H9 (cell line): ENCODE results near the gene RPL12. TPM values are rescaled to one million over a fixed set of nuclear protein-coding genes. Genes with fewer than 3 reads are reported as not detected.
A peak's percentile ranks its signal among the peaks of the same experiment; 100 is the strongest.

Source experiments
- DNase-seq: peaks from one replicate; pipeline ENCODE4 v3.0.0-alpha.2; 2017
- H2AFZ ChIP-seq: one replicate; pipeline ENCODE4 v1.6.1; 2013; ENCODE audit warnings: mild to moderate bottlenecking, low read length, control low read depth, moderate library complexity
- H2AK5ac ChIP-seq: 2 replicates; pipeline ENCODE4 v1.6.1; 2013; ENCODE audit warnings: low read length, control low read depth, mixed read lengths; ENCODE audit not compliant: insufficient read length
- H2BK120ac ChIP-seq: one replicate; pipeline ENCODE4 v1.6.1; 2013; ENCODE audit warnings: low read depth, mild to moderate bottlenecking, low read length, control low read depth, inconsistent platforms; ENCODE audit not compliant: poor library complexity, severe bottlenecking
- H2BK12ac ChIP-seq: 2 replicates; pipeline ENCODE4 v1.6.1; 2013; ENCODE audit warnings: low read length, control low read depth, mixed read lengths, low read depth; ENCODE audit not compliant: insufficient read length
- H2BK15ac ChIP-seq: 2 replicates; pipeline ENCODE4 v1.6.1; 2013; ENCODE audit warnings: low read depth, low read length, control low read depth
- H2BK20ac ChIP-seq: one replicate; pipeline ENCODE4 v1.6.1; 2013; ENCODE audit warnings: low read depth, mild to moderate bottlenecking, low read length, control low read depth, inconsistent platforms; ENCODE audit not compliant: poor library complexity, severe bottlenecking
- H2BK5ac ChIP-seq: 2 replicates; pipeline ENCODE4 v1.6.1; 2013; ENCODE audit warnings: low read length, control low read depth, mixed read lengths; ENCODE audit not compliant: insufficient read length
- H3K14ac ChIP-seq: 2 replicates; pipeline ENCODE4 v1.6.1; 2013; ENCODE audit warnings: low read length, control low read depth; ENCODE audit not compliant: insufficient read depth
- H3K18ac ChIP-seq: 2 replicates; pipeline ENCODE4 v1.6.1; 2013; ENCODE audit warnings: low read depth, mild to moderate bottlenecking, mixed read lengths, low read length, control low read depth; ENCODE audit not compliant: insufficient read length
- H3K23ac ChIP-seq: 2 replicates; pipeline ENCODE4 v1.6.1; 2013; ENCODE audit warnings: low read length, control low read depth, mixed read lengths, low read depth; ENCODE audit not compliant: insufficient read length
- H3K23me2 ChIP-seq: 2 replicates; pipeline ENCODE4 v1.6.1; 2013; ENCODE audit warnings: low read depth, mild to moderate bottlenecking, mixed read lengths, low read length, control low read depth; ENCODE audit not compliant: insufficient read length, poor library complexity, severe bottlenecking
- H3K27ac ChIP-seq: 2 replicates; pipeline ENCODE4 v1.5.1; 2013; ENCODE audit warnings: low read length, control low read depth, mixed read lengths, low read depth; ENCODE audit not compliant: insufficient read length
- H3K27me3 ChIP-seq: 2 replicates; pipeline ENCODE4 v1.6.1; 2013; ENCODE audit warnings: low read length, control low read depth, inconsistent platforms; ENCODE audit not compliant: insufficient read depth
- H3K4ac ChIP-seq: 2 replicates; pipeline ENCODE4 v1.6.1; 2013; ENCODE audit warnings: low read depth, mild to moderate bottlenecking, control low read depth, inconsistent platforms, low read length, moderate library complexity
- H3K4me1 ChIP-seq: 2 replicates; pipeline ENCODE4 v1.6.1; 2013; ENCODE audit warnings: low read length, control low read depth, inconsistent platforms; ENCODE audit not compliant: insufficient read depth
- H3K4me2 ChIP-seq: 2 replicates; pipeline ENCODE4 v1.6.1; 2013; ENCODE audit warnings: low read length, control low read depth, mixed read lengths; ENCODE audit not compliant: insufficient read length, insufficient read depth
- H3K56ac ChIP-seq: 2 replicates; pipeline ENCODE4 v1.6.1; 2013; ENCODE audit warnings: low read depth, mild to moderate bottlenecking, mixed read lengths, low read length, control low read depth; ENCODE audit not compliant: insufficient read length
- H3K79me1 ChIP-seq: 2 replicates; pipeline ENCODE4 v1.6.1; 2013; ENCODE audit warnings: low read depth, mild to moderate bottlenecking, moderate library complexity, low read length, control low read depth, inconsistent platforms; ENCODE audit not compliant: insufficient read depth, poor library complexity, severe bottlenecking
- H3K79me2 ChIP-seq: 2 replicates; pipeline ENCODE4 v1.6.1; 2013; ENCODE audit warnings: low read length, control low read depth, inconsistent platforms; ENCODE audit not compliant: insufficient read depth
- H3K9ac ChIP-seq: 2 replicates; pipeline ENCODE4 v1.6.1; 2013; ENCODE audit warnings: low read length, control low read depth, mixed read lengths; ENCODE audit not compliant: insufficient read length; ENCODE audit errors: extremely low read depth
- H3K9me3 ChIP-seq: one replicate; pipeline ENCODE4 v1.6.1; 2013; ENCODE audit warnings: low read depth, low read length, inconsistent platforms; ENCODE audit not compliant: control insufficient read depth
- H3T11ph ChIP-seq: one replicate; pipeline ENCODE4 v1.6.1; 2013; ENCODE audit warnings: mild to moderate bottlenecking, low read length, control low read depth, inconsistent platforms
- H4K20me1 ChIP-seq: one replicate; pipeline ENCODE4 v1.6.1; 2013; ENCODE audit not compliant: control insufficient read depth, insufficient read length, insufficient read depth
- H4K5ac ChIP-seq: 2 replicates; pipeline ENCODE4 v1.6.1; 2013; ENCODE audit warnings: low read depth, mild to moderate bottlenecking, mixed read lengths, low read length, control low read depth; ENCODE audit not compliant: insufficient read length
- H4K8ac ChIP-seq: replicated peaks from 2 replicates; pipeline ENCODE4 v1.6.1; 2013; ENCODE audit warnings: low read length, control low read depth, mixed read lengths, low read depth; ENCODE audit not compliant: insufficient read length
- H4K91ac ChIP-seq: 2 replicates; pipeline ENCODE4 v1.6.1; 2013; ENCODE audit warnings: low read depth, mild to moderate bottlenecking, moderate library complexity, mixed read lengths, low read length, control low read depth; ENCODE audit not compliant: insufficient read length
- H3K27ac Mint-ChIP-seq, 3 experiments: 2 replicates in 2 of 3; 3 replicates in 1 of 3; pipeline ENCODE4 v1.8.0; 2020 to 2021; ENCODE audit warnings: mixed read lengths in 3 of 3, mild to moderate bottlenecking in 1 of 3, moderate library complexity in 1 of 3
- H3K27me3 Mint-ChIP-seq: 2 replicates; pipeline ENCODE4 v1.8.0; 2021; ENCODE audit warnings: low read depth, mild to moderate bottlenecking, moderate library complexity, mixed read lengths
- H3K36me3 Mint-ChIP-seq, 3 experiments: 2 replicates in 2 of 3; 3 replicates in 1 of 3; pipeline ENCODE4 v1.8.0; 2020 to 2021; ENCODE audit warnings: low read depth in 3 of 3, mixed read lengths in 3 of 3; ENCODE audit not compliant: insufficient read depth in 1 of 3
- H3K4me1 Mint-ChIP-seq, 2 experiments: 2 replicates each; pipeline ENCODE4 v1.8.0; 2020; ENCODE audit warnings: mixed read lengths in 2 of 2
- H3K4me3 Mint-ChIP-seq, 2 experiments: 2 replicates in 1 of 2; 3 replicates in 1 of 2; pipeline ENCODE4 v1.8.0; 2020 to 2021; ENCODE audit warnings: mild to moderate bottlenecking in 2 of 2, mixed read lengths in 2 of 2, moderate library complexity in 1 of 2
- H3K9me3 Mint-ChIP-seq, 2 experiments: 2 replicates in 1 of 2; 3 replicates in 1 of 2; pipeline ENCODE4 v1.8.0; 2020; ENCODE audit warnings: mild to moderate bottlenecking in 2 of 2, mixed read lengths in 2 of 2, moderate library complexity in 1 of 2
- CTCF ChIP-seq: fragments of 200-600 bp; sonication (generic); conservative IDR thresholded peaks from 3 replicates; pipeline ENCODE4 v1.8.0; 2021; ENCODE audit warnings: antibody characterized with exemption, mild to moderate bottlenecking
- WGBS: extraction: QIAGEN DNeasy Blood & Tissue Kit; methylation state at CpG from one replicate; pipeline ENCODE4 v1.1.7; 2013; ENCODE audit warnings: missing lambda C conversion rate, low lambda C conversion rate, mixed read lengths; ENCODE audit not compliant: insufficient read length; ENCODE audit errors: extremely low coverage; 5-methylcytosine and 5-hydroxymethylcytosine counted together
- total RNA-seq: library from RNA; stranded (reverse); gene quantifications from 2 replicates; pipeline ENCODE4 v1.2.1, GENCODE V29; 2021

The RPL12 gene
- total RNA-seq, 1 experiment from 2014 or later = 1,710 TPM

GRCh38 chr9:127426756-127427155 is 24.4 kb downstream of the RPL12 start:
- no peak overlapping the region for H3K18ac ChIP-seq
- no peak overlapping the region for H3K23ac ChIP-seq
- H3K4ac ChIP-seq = no peak overlapping the region
- H4K8ac ChIP-seq = no peak overlapping the region
- no peaks in the 10 kb centered on the region for H3K9me3 ChIP-seq
- no peak overlapping the region for H3K56ac ChIP-seq
- H3K79me2 ChIP-seq = peaks cover 8% of the 10 kb centered on the region; the same call in 1 of the 2 replicates
- H3K36me3 Mint-ChIP-seq = peaks cover 13 to 42% (median 33%) of the 10 kb centered on the region in 3 experiments; a peak in 6 of 7 replicates
- no peak overlapping the region for H4K5ac ChIP-seq
- no peaks in the 10 kb centered on the region for H3K27me3 Mint-ChIP-seq
- no peak overlapping the region for H3K27ac Mint-ChIP-seq
- H2AK5ac ChIP-seq = no peak overlapping the region
- no peak overlapping the region for H3K9ac ChIP-seq
- no peak overlapping the region for H3K27ac ChIP-seq
- no peak overlapping the region for H2BK5ac ChIP-seq
- TF ChIP-seq CTCF = no peak
- no peak overlapping the region for H3K14ac ChIP-seq
- no peaks in the 10 kb centered on the region for H3K27me3 ChIP-seq
- H2BK15ac ChIP-seq = no peak overlapping the region
- peak overlapping the region; percentile 3 to 96; a peak in 1 of 5 replicates for H3K4me3 Mint-ChIP-seq
- H3K23me2 ChIP-seq = peaks cover 12% of the 10 kb centered on the region
- H3K9me3 Mint-ChIP-seq = no peaks in the 10 kb centered on the region
- no peak overlapping the region for H2BK120ac ChIP-seq
- no peak overlapping the region for H2BK20ac ChIP-seq
- H3K4me1 ChIP-seq = no peaks in the 10 kb centered on the region; the same call in 1 of the 2 replicates
- no peak overlapping the region for H3K4me2 ChIP-seq
- DNase-seq = no peak
- H4K91ac ChIP-seq = no peak overlapping the region
- H3K4me1 Mint-ChIP-seq = peaks cover 17 to 20% of the 10 kb centered on the region in 2 experiments
- no peaks in the 10 kb centered on the region for H4K20me1 ChIP-seq
- no peak overlapping the region for H2BK12ac ChIP-seq
- H3K79me1 ChIP-seq = peaks cover 3% of the 10 kb centered on the region
- H2AFZ ChIP-seq = no peak overlapping the region
- H3T11ph ChIP-seq = no peak overlapping the region
- WGBS = no CpG with 5 or more reads among the region's 2 CpGs
